ENCODE data around the gene AP2A2.

The AP2A2 gene

DNA sequence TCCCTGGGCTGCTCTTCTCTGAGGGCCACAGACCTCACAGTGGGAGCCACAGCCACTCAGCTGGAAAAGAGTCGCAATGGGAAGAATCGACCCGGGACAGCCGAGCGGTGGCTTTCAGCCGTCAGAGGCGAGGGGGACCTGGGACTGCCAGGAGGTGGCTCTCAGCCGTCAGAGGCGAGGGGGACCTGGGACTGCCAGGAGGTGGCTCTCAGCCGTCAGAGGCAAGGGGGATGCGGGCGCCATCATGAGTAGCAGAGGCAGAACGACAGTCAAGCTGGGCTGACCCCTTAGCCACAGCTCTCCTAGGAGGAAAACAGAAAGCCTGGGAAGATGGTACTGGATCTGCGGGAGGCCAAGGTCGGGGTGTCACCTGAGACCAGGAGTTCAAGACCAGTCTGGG lies 134.1 kb downstream of the AP2A2 start:
- DNase-seq (ENCODE audit: low spot score), result no peak

DNA sequence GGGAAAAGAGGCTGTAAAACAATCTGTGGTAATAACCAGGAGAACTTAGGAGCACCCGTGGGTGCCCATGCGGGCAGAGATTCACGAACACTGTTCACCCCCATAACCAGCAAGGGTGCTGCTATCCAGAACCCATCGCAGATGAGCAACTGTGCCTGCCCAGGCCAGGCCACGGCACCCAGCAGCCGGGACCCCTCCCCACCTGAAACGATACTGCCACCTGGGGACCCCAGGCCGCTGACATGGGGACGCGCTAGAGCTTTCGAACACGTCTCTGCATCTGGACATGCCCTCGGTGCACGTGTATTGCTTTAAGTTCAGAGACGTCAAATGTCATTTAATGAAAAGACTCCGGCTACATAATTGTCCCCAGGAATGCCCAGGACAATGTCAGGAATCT lies 134.7 kb downstream of the AP2A2 start:
- DNase-seq (ENCODE audit: low spot score), result no peak

DNA sequence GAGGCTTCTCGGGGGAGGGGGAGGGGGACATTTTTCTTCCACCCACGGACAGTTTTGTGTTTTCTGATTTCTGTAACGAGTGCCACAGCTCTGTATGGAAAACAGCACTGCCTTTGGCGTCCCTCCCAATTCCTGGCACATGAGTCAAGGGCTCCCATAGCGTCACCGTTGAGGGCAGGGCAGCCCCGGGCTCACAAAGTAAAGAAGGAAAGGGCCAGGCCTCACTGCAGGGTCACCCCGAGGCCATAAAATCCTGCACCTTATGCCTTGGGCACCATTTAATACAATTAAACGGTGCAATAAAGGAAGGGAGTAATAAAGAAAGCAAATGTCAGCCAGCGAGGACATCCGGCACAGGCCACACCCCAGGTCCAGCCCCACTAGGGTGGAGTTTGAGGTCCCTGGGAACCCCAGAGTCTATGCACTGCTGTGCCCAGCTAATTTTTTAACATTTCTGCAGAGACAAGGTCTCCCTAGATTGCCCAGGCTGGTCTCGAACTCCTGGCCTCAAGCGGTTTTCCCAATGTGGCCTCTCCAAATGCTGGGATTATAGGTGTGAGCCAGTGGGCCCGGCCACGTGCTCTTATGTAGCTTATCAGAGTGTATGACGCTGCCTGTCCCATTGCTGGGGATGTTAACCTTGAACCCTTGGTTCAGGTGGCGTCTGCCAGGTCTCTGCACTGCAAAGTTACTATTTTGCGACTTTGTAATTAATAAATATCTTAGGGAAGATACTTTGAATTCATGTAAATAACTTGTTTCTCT lies 135.4 kb downstream of the AP2A2 start:
- peak; percentile 75 for DNase-seq (ENCODE audit: low spot score)
